ENCODE results near the gene METTL22.

The METTL22 gene

GRCh38 chr16:8594149-8594666 is 27.3 kb upstream of the METTL22 start:
- no peak for DNase-seq

GRCh38 chr16:8595783-8596182 is 25.7 kb upstream of the METTL22 start:
- DNase-seq = no peak

- no peak for DNase-seq
These were observed 24.9 kb upstream of the METTL22 start for GRCh38 chr16:8596581-8596980.

- no peak for DNase-seq
These were observed 21.2 kb upstream of the METTL22 start for GRCh38 chr16:8600144-8600775.

- DNase-seq = no peak
These were observed 15.9 kb upstream of the METTL22 start for GRCh38 chr16:8605554-8605953.

GRCh38 chr16:8607214-8607613 is 14.3 kb upstream of the METTL22 start:
- no peak for DNase-seq

- no peak for DNase-seq
These were observed 10.4 kb upstream of the METTL22 start for GRCh38 chr16:8611122-8611521.

GRCh38 chr16:8611886-8612600 is 9.5 kb upstream of the METTL22 start:
- no peak for DNase-seq

- no peak for DNase-seq
These were observed 7.0 kb upstream of the METTL22 start for GRCh38 chr16:8614435-8615029.

- no peak for DNase-seq
These were observed 1.7 kb upstream of the METTL22 start for GRCh38 chr16:8619671-8620370.

GRCh38 chr16:8620535-8620934 is 963 bp upstream of the METTL22 start:
- DNase-seq = no peak

GRCh38 chr16:8621222-8621571 is 301 bp upstream of the METTL22 start:
- no peak for DNase-seq

GRCh38 chr16:8622315-8622656 is 788 bp downstream of the METTL22 start:
- DNase-seq = no peak

- DNase-seq = no peak
These were observed 2.1 kb downstream of the METTL22 start for GRCh38 chr16:8623634-8624033.

- no peak for DNase-seq
These were observed 4.1 kb downstream of the METTL22 start for GRCh38 chr16:8625491-8626087.

GRCh38 chr16:8626946-8627345 is 5.4 kb downstream of the METTL22 start:
- no peak for DNase-seq

GRCh38 chr16:8627456-8627855 is 6.0 kb downstream of the METTL22 start:
- no peak for DNase-seq

- no peak for DNase-seq
These were observed 7.7 kb downstream of the METTL22 start for GRCh38 chr16:8628981-8629725.

GRCh38 chr16:8630255-8630953 is 8.9 kb downstream of the METTL22 start:
- no peak for DNase-seq

GRCh38 chr16:8631373-8631772 is 9.9 kb downstream of the METTL22 start:
- no peak for DNase-seq

GRCh38 chr16:8631818-8632465 is 10.4 kb downstream of the METTL22 start:
- DNase-seq = no peak

Measured in NCI-H524 treated with DMSO at 0.1 percent for 48 hours (cell line).